ENCODE data around the gene PHF19. TPM values are rescaled to one million over a fixed set of nuclear protein-coding genes. Genes with fewer than 3 reads are reported as not detected.

PHF19 gene
- total RNA-seq, 1 donor from 2014 or later = 55.3 TPM

DNA sequence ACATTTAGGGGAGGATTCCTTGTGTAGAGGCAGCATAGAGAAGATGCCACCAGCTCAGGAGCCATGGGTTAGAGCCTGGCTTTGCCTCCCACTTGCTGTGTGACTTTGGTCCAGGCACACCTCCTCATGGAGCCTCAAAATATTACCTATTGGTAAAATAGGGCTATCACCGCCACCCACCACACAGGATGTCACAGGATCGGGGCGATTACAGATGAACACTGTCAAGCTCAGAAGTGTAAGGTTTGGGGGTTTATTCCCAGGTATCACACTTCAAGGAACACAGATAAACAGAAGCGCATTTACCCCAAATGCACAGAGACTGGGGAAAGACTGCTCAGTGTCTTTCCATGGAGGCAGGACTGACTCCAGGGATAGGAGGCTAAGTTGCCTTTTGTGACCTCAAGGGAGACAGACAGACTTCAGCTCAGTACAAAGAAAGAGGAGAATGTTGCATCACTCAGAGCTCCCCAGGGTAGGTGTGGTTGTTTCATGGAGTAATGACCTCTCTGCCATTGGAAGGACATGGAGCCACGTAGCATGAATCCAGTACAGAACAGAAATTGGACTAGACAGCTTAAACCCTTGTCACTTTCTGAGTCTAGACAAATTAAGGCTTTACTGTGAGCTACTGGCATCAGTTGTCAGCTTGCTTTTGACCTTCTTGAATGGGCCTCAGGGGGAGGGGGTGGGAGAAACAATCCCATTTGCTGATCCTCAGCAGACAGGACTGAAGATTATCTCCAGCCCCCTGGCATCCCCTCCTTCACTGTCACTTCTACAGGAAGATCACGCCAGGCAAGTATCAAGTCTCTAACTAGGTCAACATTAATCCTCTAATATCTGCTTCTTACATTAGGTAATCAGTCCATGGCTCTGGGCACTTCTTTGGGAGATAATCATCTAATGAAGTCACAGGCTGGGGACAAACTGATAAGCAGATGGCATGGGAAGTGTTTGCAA, 43.1 kb upstream of the PHF19 start:
- ATAC-seq (ENCODE audit: low read depth) (no peak), DNase-seq (no peak)
- Mint-ChIP-seq H3K27ac (peak overlapping the region; percentile 99), H3K4me1 (peaks cover 90% of the 10 kb centered on the region), H3K9me3 (no peaks in the 10 kb centered on the region), H3K4me3 (peak overlapping the region; percentile 87), H3K27me3 (no peaks in the 10 kb centered on the region), H3K36me3 (ENCODE audit: low read depth) (peaks cover 91% of the 10 kb centered on the region)
- ChIA-PET CTCF (interaction anchor here (0.9 to 2.5 kb wide), 4 partner anchors 9 to 16 kb away, joined by 3 to 14 read pairs (median 4); no protein-coding TSS in a partner anchor), POLR2A (interaction anchor here (0.6 to 9.1 kb wide), 11 partner anchors 10 to 1905 kb away, joined by 3 to 179 read pairs (median 7); partner anchors contain the start of gene PHF19)
- TF ChIP-seq, protein P1, sequence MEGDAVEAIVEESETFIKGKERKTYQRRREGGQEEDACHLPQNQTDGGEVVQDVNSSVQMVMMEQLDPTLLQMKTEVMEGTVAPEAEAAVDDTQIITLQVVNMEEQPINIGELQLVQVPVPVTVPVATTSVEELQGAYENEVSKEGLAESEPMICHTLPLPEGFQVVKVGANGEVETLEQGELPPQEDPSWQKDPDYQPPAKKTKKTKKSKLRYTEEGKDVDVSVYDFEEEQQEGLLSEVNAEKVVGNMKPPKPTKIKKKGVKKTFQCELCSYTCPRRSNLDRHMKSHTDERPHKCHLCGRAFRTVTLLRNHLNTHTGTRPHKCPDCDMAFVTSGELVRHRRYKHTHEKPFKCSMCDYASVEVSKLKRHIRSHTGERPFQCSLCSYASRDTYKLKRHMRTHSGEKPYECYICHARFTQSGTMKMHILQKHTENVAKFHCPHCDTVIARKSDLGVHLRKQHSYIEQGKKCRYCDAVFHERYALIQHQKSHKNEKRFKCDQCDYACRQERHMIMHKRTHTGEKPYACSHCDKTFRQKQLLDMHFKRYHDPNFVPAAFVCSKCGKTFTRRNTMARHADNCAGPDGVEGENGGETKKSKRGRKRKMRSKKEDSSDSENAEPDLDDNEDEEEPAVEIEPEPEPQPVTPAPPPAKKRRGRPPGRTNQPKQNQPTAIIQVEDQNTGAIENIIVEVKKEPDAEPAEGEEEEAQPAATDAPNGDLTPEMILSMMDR (IDR thresholded peaks at IDR 0.05) = no peak
- intact Hi-C loops (cut with micrococcal nuclease) = loop anchor here (1.0 kb wide), 1 partner anchor 11 kb away; no protein-coding TSS in a partner anchor

DNA sequence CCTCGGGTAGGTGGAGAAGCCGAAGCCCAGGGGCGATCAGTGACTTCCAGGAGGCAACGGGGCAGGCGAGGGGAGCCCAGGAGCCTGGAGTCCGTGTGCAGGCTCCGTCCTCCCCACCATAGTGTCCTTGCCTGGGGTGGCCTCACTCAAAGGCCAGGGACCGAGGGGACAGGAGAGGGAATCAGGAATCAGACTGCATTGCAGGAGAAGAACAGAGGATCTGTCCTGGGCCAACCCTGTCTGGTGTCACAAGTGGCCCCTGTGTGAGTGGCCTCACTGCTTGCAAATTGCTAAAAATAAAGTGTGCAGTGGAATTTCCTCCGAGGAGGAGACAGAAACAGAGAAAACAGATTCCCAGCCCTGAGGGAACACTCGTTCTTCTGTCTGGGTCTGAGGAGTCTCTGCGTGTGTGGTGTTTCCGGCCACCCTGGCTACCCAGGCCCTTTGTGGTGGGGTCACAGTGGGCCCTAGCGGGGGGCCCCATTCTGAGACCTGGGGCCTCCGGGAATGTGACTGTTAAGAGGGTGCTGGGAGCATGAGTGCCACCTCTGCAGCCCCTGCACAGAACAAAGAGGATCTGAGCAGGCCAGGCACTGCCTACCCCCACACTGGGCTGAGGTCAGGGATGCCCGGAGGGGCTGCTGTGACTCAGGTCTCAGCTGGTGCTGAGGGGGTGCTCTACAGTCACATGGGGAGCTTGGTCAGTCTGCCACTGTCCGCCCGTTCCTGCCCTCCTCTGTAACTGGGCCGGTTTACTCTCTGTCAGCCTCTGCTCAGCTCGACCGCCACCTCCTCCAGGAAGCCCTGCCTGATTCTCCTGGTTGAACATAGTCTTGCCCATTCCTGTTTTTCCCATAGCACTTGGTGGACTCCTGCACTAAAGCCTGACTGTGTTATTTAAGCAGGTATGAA, 42.2 kb upstream of the PHF19 start:
- DNase-seq = no peak
- CTCF ChIA-PET = interaction anchor here (0.9 to 1.1 kb wide), 2 partner anchors 10 to 12 kb away, joined by 3 to 4 read pairs; no protein-coding TSS in a partner anchor
- Mint-ChIP-seq H3K4me3 (peak overlapping the region; percentile 87), H3K27me3 (no peaks in the 10 kb centered on the region), H3K27ac (peak overlapping the region; percentile 99), H3K9me3 (no peaks in the 10 kb centered on the region), H3K36me3 (ENCODE audit: low read depth) (peaks cover 91% of the 10 kb centered on the region), H3K4me1 (peaks cover 81% of the 10 kb centered on the region)
- ATAC-seq (ENCODE audit: low read depth) = no peak
- TF ChIP-seq, protein P1 (IDR thresholded peaks at IDR 0.05) = no peak
- intact Hi-C loops (cut with micrococcal nuclease) = no loop called here
- POLR2A ChIA-PET = interaction anchor here (0.8 to 9.1 kb wide), 5 partner anchors 9 to 25 kb away, joined by 7 to 179 read pairs (median 86); no protein-coding TSS in a partner anchor

DNA sequence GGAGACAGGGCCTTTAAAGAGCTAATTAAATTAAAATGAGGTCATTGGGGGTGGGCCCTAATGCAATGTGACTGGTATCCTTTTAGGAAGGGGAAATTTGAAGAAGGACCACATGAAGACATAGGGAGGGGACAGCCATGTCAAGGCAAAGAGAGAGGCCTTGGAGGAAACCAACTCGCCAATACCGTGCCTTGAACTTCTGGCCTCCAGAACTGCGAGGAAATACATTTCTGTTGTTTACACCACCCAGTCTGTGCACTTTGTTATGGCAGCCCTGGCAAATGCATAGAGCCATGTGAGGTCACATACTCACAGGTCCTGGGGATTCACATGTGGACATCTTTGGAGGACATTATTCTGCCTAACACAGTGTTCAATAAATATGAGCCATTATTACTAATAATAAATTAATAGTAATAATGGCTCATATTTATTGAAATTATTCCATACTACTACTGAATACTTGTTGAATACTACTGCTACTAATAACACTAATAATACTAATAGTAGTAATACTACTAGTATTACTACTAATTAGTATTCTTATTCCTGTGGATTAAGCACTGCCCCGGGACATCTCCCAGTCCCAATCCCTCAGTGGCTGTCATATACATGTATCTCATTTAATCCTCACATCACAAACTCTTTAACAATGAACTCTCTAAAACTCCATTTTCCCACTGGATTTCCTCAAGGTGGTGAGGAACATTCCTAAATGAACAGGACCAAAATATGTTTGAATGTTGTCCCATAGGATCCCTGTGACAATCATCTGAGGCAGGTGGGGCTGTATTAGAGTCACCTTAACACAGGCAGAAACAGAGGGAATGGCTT, 41.2 kb upstream of the PHF19 start:
- no peak overlapping the region for H3K27ac Mint-ChIP-seq
- H3K9me3 Mint-ChIP-seq = no peaks in the 10 kb centered on the region
- intact Hi-C loops (cut with micrococcal nuclease) = no loop called here
- CTCF ChIA-PET = no interaction called here
- DNase-seq = no peak
- H3K27me3 Mint-ChIP-seq = no peaks in the 10 kb centered on the region
- POLR2A ChIA-PET = interaction anchor here (1.0 to 1.6 kb wide), 4 partner anchors 11 to 28 kb away, joined by 3 to 9 read pairs (median 3); no protein-coding TSS in a partner anchor
- H3K4me1 Mint-ChIP-seq = peaks cover 71% of the 10 kb centered on the region
- H3K4me3 Mint-ChIP-seq = peak overlapping the region; percentile 46
- TF ChIP-seq, protein P1 (IDR thresholded peaks at IDR 0.05) = no peak
- no peak for ATAC-seq (ENCODE audit: low read depth)
- H3K36me3 Mint-ChIP-seq (ENCODE audit: low read depth) = peaks cover 91% of the 10 kb centered on the region

DNA sequence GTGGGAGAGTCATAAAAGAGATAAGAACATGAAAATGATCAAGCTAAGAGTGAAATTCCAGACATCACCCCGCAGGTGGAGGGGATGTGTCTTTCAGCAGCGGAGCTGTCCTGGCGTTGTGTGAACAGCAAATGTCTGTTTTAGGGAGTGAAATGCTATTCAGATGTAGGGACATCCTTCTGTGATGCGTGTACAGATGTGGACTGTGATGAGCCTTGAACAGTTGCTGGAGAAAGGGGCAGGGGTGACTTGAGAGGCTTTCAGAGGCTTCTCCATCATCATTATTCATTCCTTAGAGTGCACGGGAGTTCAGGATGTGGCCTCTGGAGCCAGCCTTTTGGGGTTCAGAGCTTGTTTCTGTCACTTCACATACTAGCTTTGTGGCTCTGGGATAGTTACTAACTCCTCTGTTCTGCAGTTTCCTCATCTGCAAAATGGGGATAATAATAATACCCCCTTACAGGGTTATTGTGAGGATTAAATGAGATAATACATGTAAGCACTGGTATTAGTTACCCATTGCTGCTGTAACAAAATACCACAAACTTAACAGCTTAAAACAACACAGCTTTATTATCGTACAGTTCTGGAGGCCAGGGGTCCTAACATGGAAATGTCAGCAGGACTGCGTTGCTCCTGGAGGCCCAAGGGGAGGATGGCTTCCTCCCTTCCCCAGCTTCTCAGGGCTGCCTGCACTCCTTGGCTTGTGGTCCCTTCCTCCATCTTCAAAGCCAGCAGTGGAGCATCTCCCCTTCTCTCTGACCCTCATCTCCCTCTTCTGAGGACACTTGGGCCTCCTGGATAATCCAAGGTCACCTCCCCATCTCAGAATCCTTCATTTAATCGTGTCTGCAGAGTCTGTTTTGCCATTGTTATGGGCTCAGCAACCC, 40.2 kb upstream of the PHF19 start:
- ChIA-PET CTCF (no interaction called here), POLR2A (interaction anchor here (0.8 to 1.6 kb wide), 8 partner anchors 9 to 27 kb away, joined by 3 to 9 read pairs (median 3); no protein-coding TSS in a partner anchor)
- ATAC-seq (ENCODE audit: low read depth) (no peak), DNase-seq (no peak)
- Mint-ChIP-seq H3K27me3 (no peaks in the 10 kb centered on the region), H3K4me3 (no peak overlapping the region), H3K27ac (peak overlapping the region; percentile 24), H3K36me3 (ENCODE audit: low read depth) (peaks cover 91% of the 10 kb centered on the region), H3K9me3 (no peaks in the 10 kb centered on the region), H3K4me1 (peaks cover 63% of the 10 kb centered on the region)
- TF ChIP-seq, protein P1 (IDR thresholded peaks at IDR 0.05) = no peak
- intact Hi-C loops (cut with micrococcal nuclease) = no loop called here

Measured in activated B cell treated with CpG ODN at 0.5 μM for 24 hours (primary cell).